GM19238 (cell line): ENCODE data around the gene SLC2A10.

Experiments used
- DNase-seq: peaks from one replicate; pipeline ENCODE4 v3.0.0; 2011; ENCODE audit warnings: low spot score; ENCODE audit not compliant: insufficient read length

Gene SLC2A10

DNA sequence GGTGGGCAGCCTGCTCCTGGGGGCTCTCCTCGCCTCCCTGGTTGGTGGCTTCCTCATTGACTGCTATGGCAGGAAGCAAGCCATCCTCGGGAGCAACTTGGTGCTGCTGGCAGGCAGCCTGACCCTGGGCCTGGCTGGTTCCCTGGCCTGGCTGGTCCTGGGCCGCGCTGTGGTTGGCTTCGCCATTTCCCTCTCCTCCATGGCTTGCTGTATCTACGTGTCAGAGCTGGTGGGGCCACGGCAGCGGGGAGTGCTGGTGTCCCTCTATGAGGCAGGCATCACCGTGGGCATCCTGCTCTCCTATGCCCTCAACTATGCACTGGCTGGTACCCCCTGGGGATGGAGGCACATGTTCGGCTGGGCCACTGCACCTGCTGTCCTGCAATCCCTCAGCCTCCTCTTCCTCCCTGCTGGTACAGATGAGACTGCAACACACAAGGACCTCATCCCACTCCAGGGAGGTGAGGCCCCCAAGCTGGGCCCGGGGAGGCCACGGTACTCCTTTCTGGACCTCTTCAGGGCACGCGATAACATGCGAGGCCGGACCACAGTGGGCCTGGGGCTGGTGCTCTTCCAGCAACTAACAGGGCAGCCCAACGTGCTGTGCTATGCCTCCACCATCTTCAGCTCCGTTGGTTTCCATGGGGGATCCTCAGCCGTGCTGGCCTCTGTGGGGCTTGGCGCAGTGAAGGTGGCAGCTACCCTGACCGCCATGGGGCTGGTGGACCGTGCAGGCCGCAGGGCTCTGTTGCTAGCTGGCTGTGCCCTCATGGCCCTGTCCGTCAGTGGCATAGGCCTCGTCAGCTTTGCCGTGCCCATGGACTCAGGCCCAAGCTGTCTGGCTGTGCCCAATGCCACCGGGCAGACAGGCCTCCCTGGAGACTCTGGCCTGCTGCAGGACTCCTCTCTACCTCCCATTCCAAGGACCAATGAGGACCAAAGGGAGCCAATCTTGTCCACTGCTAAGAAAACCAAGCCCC lies 16.0 kb downstream of the SLC2A10 start:
- DNase-seq: no peak

DNA sequence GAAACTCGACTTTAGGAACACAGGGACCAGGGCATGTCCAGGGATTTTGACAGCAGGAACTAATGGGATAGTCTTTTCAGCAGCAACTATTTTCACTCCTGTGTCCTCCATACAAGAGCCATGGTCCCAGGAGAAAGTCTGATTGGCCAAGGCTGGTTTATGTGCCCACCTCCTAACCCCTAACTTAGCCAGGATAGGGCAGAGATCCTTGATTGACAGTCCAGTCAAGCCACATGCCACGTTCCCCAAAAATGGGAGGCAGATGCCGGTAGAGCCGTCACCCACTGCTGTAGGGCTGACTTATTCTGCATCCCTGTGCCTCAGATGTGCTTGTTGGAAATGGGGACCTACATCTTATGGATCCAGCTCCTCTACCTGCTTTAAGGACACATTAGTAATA lies 22.3 kb downstream of the SLC2A10 start:
- DNase-seq: no peak

DNA sequence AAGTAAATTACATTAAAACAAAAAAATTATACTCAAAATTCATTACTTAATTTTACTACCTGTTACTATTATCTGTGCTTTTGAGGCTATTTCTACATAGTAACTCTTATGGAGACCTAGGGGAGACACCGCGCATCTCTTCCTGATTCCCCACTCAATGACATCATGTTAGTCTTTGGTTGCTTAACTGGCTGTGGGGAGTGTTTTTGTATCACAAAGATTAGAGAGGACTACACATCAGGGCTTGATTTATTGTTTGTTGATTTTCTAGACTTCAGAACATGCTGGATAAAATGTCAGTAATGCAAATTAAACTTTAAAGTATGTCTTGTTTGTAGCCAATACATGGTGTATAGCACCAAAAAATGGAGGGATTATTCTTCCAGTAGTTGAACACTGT lies 26.0 kb downstream of the SLC2A10 start:
- DNase-seq: no peak

DNA sequence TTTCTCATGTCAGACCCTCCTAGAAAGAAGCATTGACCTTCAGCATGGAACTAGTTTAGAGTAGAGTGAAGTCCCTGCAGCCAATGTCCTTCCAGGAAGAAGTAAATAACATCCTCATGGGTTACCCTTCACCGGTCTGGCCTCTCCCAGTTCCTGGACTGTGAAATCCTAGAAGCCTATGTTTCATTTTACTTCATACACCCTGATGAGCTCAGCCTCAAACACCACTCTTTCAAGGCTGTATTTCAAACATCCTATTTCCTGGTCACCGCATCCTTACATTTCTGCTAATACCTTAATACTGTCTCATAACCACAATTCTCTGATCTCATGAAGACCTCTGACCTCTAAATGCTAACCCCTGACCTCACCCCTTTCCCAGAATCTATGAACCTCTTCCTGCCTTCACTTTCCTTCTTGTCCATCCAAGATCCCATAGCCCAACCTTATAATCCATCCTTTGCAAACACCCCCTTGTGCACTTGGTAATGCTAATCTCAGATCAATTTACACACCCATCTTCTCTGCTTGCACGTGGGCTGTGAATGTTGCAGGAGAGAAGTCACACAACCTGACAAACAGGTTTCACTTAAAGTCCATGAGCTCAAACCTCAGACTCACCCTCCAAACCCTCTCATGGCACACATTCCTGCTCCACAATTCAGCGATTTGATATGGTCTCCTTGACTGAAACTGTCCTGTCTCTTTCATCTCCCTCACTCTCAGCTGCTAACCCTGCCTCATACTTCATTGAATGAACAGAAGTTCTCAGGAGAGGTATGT lies 30.2 kb downstream of the SLC2A10 start:
- no peak for DNase-seq

DNA sequence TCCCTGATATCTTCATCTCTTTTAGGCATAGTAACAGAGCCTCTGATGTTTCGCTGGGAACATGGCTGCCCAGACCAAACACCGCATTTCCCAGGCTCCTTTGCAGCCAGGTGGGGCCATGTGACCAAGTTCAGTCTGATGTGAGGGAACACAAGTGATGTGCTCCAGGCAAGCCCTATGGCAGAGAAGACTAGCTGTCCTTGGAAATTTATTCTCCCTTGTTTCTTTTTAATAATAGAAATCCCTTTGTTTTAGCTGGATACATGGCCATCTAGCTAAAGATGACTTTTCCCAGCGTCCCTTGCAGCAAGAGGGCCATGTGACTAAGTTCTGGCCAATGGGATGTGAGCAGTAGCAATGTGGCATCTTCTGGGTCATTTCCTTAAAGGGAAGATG lies 30.8 kb downstream of the SLC2A10 start:
- DNase-seq: no peak

DNA sequence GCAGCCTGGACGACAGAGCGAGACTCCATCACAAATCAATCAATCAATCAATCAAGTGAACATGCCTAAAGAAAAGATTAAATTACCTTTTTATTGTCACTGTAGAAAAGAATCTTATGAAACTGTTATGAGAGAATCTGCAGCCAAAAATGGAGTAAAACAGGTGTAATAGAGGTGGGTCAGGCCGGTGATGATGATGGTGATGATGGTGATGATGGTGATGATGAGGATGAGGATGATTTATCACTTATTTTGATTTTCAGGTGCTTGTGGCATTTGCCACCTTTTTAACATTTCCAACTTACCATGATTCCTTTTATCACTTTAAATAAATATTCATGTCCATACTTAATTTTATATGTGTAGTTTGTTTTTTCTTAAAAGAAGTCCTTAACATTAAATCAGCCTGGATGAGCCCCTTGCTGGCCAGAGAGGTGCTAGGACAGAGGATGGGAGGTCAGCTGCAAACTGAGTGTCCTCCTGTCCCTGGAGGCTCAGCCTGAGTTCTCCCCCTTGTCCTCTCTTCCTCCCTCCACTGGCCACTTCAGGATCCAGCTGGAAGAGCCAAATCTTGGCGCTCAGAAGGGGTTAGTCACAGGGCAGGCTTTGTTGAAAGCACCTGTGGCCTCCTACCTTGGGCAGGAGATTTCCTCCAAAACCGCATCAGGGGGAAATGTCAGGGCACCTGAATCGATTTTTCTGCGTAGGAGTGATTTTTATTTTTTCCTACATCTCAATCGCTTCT lies 32.6 kb downstream of the SLC2A10 start:
- DNase-seq: no peak

DNA sequence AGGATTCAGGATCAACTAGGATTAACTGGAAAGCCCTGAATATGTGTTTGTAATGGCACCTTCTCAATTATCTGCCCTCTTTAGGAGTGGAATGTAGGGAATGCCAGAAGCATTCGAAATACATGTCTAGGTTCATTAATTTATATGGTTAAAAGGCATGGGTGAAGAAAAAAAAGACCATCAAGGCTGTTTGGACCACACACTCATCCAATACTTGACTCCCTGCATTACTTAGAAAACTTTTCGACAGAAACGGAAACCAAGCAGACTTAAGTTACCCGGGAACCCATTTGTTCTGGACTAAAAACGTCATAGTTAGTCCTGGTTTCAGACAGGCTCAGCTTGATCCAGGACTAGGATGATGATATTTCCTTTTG lies 33.2 kb downstream of the SLC2A10 start:
- DNase-seq: no peak

DNA sequence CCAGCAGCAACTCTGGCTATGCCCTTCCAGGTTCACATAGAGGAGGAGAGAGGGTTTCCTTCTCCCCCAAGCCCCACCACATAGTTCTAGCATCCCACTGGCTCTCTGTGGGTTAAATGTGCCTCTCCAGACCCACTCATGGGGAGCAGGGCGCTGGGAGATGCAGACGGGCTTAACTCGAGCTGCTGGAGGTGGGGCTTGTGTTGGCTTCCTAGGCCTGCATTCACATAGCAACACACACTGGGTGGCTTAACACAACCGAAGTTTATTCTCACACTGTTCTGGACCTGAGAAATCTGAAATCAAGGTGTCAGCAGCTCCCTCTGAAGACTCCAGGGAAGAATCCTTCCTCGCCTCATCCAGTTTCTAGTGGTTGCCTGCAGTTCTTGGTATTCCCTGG lies 33.6 kb downstream of the SLC2A10 start:
- DNase-seq: no peak

DNA sequence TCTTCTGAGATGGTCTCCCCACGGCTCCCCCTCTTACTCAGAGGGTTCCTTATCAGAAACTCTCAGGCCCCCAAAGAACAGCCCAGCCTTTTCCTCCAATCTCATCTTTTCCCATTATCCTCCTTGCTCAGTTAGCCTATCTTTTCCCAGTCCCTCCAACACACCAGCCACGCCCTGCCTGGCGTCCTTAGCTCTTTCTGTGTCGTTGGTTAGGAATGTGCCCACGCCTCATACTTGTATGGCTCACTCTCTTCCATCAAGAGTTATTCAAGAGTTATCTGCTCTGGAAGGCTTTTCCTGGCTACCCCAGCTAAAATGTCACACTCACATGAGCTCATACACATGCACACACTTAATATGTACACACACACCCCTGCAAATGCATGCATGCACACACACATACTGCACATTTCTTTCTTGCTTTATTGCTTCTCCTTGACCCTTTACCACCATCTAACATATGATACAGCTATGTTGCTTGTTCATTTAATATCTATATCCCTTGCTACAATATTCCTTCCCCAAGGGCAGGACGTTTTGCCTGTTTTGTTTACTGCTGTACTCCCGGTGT lies 37.6 kb downstream of the SLC2A10 start:
- no peak for DNase-seq

DNA sequence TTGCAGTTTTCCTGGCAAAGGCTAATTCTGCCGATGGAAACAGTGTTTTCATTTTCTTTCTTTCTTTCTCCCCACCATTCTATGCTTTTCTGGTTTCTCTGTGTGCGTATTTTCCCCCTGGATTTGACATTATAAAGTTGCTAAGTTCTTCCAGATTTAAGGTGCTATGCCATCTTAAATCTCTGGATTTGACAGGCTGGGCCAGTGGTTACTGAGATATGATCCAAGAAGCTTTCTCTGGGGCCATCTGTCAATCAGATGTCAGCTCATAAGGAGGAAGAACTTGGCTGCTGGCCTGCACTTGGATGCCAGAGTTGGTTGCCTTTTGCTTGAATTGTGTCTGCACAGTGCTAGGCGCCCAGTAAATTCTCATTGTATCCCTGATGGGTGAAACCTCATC lies 39.7 kb downstream of the SLC2A10 start:
- no peak for DNase-seq

DNA sequence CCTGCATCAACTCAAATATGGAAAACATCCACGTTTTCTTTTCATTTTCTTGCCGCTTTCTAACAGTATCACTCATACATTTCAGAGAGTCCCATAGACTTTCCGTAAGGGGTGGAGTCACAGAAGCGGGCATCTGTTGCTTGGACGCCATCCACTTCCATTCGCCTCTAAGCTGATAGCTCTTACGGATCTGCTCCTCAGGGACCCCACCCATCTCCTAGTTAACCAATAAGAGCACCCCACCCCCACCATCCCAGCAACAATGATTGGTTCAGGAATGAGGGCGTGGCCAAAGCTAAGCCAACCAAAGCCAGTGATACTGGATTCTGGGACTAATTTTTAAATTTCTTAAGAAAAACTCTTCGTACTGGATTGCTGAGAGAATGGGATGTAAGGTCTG lies 42.4 kb downstream of the SLC2A10 start:
- no peak for DNase-seq

DNA sequence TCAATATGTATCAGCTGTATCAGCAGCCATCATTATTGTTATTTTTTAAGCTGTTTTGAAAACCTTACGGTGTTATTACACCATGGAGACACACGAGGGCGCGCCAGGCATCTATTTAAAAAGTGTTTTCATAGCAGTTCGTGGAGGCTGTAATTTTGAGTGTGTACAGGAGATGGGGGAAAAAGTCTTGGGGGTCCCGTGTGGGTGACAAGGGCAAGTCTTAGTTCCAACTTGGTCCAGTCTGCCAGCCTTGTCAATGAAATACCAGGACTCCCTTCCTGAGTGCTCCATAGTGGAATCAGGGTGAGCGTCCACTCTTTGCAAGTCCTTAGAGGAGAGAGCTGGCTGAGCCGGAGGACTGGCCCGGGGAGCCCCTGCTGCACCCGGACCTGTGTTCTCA lies 43.3 kb downstream of the SLC2A10 start:
- no peak for DNase-seq

DNA sequence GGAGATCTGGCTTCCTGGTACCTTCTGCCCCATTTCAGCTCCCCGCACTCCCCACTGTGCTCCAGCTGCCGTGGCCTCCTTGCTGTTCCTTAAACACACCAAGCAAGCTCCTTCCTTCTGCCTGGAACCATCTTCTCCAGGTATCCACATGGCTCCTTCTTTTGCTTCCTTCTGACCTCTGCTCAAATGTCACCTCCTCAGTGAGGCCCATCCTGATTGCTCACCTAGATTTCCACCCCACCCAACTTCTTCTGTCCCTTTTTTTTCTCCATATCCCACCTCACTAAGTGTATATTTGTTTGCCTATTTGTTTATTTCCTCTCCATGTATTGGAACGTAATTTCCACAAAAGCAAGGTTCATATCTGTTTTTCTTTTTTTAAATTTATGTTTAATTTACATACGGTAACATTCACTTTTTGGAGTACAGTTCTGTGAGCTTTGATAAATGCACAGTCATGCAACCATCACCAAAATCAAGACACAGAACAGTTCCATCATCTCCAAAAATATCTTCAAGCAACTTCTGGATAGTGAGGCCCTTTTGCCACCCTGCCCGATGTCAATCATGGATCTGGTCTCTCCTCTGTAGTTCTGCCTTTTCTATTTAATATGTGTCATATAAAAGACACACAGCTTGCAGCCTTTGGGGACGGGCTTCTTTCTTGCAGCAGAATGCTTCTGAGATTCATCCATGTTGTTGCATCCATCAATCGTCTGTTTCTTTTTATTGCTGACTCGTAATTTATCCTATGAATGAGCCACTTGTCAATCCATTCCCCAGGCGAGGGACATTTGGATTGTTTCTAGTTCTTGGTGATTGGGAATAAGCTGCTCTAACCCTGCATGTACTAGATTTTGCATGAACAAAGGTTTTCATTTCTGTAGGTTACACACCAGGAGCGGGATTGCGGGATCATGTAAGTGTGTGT lies 46.3 kb downstream of the SLC2A10 start:
- no peak for DNase-seq

DNA sequence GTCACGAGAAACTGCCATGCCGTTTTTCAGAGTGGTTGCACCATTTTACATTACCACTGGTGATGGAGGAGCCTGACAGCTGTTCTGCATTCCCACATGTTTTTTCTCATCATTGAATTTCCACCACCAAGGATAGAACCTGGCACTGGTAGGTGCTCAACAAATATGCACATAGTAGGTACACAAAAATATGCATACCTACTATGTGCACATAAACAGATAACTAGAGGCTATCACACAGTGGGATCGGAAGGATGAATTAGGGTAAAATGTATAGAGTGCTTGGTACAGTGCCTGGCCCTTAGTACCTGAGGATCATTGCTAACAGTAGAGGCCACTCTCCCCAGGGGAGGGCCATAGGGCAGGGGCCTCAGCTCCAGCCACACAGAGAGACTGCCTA lies 47.0 kb downstream of the SLC2A10 start:
- DNase-seq: no peak

DNA sequence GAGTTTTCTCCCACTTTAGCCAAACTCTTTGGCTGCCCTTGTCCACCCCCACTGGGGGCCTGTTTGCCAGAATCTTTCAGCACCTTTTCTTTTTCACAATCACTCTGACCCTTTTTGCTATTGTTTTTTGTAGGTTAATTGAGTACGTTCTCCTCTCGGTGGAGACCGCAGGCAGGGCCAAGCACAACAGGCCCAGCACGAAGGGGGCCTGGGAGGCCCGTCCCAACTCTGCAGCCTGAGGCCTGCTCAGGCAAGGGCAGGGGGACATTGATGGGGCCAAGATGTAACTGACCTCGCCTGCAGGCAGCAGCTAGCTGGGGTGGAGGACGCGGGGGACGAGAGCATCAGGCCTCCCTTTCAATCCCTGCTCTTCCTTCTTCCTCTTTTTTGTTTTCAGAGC lies 47.7 kb downstream of the SLC2A10 start:
- no peak for DNase-seq

DNA sequence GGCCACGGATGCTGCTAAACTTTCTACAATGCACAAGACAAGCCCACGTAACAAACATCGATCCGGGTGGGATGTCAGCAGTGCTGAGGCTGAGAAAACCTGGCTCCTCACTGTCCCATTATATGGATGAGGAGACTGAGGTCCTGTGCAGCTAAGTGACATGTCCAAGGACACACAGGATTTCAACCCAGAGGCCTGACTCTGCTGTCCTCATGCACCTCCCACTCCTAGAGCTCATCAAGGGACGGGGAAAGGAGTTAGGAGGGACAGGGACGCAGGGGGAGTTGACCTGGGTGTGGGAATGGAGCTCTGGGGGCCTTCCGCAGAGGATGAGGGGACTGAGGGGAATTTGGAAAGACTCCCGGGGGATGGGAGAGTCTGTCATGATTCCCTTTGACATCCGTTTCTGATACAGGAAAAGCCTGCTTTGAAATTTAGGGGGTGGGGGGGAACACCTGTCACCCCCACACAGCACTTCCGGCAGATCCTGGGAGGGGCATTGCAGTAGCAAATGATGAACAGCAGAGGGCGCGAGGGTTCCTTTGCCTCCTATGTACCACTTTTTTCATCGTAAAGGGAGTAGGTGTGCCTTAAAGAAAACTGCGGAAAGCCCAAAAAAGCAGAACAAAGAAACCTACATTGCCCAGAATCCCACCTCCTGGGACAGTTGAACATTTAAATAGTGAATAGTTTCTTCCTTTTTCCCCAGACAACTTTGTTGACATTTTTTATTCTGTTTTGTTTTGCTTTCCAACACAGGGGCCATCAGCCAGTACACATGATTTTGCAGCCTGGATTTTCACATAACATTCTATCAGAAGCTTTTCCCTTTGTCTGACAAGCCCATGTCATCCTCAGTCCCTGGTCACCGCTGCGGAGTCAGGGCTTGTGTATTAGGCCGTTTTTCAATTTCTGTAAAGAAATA lies 48.6 kb downstream of the SLC2A10 start:
- peak; percentile 55 for DNase-seq

DNA sequence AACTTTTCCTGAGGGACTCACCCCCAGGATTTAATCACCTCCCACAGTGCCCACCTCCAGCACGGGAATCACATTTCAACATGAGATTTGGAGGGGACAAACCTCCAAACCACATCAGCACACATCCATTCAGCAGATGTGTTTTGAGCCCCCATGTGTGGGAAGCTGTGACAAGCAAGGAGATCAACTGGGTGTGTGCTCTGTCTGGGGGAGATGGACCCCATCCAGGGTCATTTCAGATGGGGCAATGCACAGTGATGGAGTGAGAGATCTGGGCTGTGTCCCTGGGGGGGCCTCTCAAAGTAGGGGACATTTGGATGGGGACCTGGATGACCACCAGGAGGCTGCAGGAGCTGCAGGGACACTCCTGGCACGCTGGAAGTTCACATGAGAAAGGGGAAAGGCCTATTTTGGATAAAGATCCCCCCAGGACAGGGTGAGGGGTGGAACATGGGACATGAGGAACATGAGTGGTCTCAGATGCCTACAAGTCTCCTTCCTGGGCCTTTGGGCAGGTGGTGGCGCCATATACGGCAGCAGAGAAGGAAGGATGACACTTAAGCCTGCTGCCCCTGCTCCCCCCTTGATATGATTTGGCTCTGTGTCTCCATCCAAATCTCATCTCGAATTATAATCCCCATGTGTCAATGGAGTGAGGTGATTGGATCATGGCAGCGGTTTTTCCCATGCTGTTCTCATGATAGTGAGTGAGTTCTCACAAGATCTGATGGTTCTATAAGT lies 49.6 kb downstream of the SLC2A10 start:
- DNase-seq: no peak

DNA sequence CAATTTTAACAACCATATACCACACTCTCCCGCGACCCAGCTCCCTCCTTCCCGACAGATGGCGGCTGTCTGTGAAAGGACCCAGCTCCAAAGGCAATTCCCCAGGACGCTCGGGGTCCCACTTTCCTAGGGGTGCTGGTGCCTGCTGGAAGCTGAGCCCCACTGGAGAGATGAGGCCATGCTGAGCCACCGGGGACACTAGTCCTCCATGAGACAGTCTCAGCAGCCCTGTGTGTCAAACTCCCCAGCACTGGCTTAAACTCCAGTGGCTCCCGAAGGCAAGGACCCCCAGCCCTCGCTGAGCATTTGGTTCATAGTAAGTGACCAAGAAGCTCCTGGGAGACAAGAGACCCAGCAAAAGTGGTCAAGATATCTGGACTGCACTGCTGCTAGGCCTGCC lies 52.1 kb downstream of the SLC2A10 start:
- DNase-seq: no peak

DNA sequence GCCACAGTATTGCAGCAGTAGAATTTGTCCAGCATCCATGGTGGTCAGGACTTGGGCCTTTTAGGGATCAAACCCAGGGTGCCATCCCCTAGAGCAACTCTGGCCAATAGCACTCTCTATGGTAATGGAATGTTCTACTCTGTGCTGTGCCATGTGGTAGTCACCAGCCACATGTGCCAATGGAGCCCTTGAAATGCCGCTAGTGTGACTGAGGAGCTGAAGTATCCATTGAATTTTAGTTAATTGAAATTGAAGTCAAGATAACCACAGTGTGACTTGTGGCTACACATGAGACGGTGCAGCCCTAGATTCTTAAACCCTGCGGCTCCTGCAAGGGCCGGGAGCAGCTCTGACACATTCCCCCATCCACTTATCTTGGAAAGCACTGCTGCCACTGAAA lies 54.6 kb downstream of the SLC2A10 start:
- no peak for DNase-seq
